ENCODE data around the gene RNU6-1. TPM values are rescaled to one million over a fixed set of nuclear protein-coding genes. Genes with fewer than 3 reads are reported as not detected.

RNU6-1 gene
- total RNA-seq, 1 experiment from 2014 or later, result not detected

DNA sequence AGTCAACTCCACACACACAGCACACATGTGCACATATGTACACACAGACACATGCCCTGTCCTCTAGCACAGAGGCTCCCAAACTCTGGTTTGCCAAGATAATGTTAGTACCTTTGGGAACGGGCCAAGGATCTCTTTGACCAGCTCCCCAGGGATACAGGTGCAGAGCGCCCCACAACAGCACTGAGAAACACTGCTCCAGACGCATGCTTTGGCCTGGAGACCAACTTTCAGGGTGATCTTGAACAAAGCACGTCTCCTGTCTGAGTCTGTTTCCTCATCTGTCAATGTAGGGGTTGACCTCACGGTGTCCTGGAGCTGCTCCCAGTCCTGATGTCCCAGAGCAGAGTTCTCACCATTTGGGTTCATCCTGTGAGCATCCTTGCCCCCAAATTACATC, 30.4 kb downstream of the RNU6-1 start:
- intact Hi-C loops (cut with micrococcal nuclease), result no loop called here
- TF ChIP-seq, protein P1, sequence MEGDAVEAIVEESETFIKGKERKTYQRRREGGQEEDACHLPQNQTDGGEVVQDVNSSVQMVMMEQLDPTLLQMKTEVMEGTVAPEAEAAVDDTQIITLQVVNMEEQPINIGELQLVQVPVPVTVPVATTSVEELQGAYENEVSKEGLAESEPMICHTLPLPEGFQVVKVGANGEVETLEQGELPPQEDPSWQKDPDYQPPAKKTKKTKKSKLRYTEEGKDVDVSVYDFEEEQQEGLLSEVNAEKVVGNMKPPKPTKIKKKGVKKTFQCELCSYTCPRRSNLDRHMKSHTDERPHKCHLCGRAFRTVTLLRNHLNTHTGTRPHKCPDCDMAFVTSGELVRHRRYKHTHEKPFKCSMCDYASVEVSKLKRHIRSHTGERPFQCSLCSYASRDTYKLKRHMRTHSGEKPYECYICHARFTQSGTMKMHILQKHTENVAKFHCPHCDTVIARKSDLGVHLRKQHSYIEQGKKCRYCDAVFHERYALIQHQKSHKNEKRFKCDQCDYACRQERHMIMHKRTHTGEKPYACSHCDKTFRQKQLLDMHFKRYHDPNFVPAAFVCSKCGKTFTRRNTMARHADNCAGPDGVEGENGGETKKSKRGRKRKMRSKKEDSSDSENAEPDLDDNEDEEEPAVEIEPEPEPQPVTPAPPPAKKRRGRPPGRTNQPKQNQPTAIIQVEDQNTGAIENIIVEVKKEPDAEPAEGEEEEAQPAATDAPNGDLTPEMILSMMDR (IDR thresholded peaks at IDR 0.05; ENCODE audit: unreplicated experiment), result no peak
- no peak for DNase-seq (ENCODE audit: unreplicated experiment)
- Mint-ChIP-seq H3K27me3 (ENCODE audit: insufficient read depth, unreplicated experiment) (no peaks in the 10 kb centered on the region), H3K36me3 (ENCODE audit: insufficient read depth, unreplicated experiment) (no peaks in the 10 kb centered on the region), H3K27ac (ENCODE audit: low read depth, unreplicated experiment) (no peak overlapping the region), H3K4me1 (ENCODE audit: insufficient read depth, unreplicated experiment) (no peaks in the 10 kb centered on the region), H3K9me3 (ENCODE audit: unreplicated experiment) (no peaks in the 10 kb centered on the region), H3K4me3 (ENCODE audit: unreplicated experiment) (no peak overlapping the region)
- no TSS peak for BruUV-seq (replicated peaks)
- ChIA-PET CTCF (no interaction called here), POLR2A (no interaction called here)

DNA sequence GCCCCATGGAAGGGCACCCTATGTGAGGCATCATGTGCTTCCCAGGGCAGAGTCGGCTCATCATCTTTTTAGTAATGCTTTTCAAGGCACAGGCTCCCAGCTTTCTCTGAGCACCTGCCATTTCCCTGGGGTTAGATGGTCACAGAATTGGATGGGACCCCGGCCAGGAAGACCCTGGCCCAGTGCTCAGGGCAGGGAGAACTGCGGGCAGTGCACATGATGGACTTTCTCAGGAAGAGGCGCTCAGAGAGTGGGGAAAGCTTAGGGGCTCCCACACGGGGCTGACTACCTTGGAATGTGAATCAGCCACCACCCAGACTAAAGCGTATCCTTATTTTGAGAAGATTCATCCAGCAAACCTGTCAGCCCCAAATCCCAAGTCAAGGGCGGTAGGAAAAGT, 31.0 kb downstream of the RNU6-1 start:
- intact Hi-C loops (cut with micrococcal nuclease), result no loop called here
- H3K27ac Mint-ChIP-seq (ENCODE audit: low read depth, unreplicated experiment), result no peak overlapping the region
- H3K4me3 Mint-ChIP-seq (ENCODE audit: unreplicated experiment), result no peak overlapping the region
- no peaks in the 10 kb centered on the region for H3K27me3 Mint-ChIP-seq (ENCODE audit: insufficient read depth, unreplicated experiment)
- TF ChIP-seq, protein P1 (IDR thresholded peaks at IDR 0.05; ENCODE audit: unreplicated experiment), result no peak
- ChIA-PET POLR2A (no interaction called here), CTCF (no interaction called here)
- DNase-seq (ENCODE audit: unreplicated experiment), result no peak
- no peaks in the 10 kb centered on the region for H3K4me1 Mint-ChIP-seq (ENCODE audit: insufficient read depth, unreplicated experiment)
- H3K36me3 Mint-ChIP-seq (ENCODE audit: insufficient read depth, unreplicated experiment), result no peaks in the 10 kb centered on the region
- BruUV-seq (replicated peaks), result no TSS peak
- no peaks in the 10 kb centered on the region for H3K9me3 Mint-ChIP-seq (ENCODE audit: unreplicated experiment)

DNA sequence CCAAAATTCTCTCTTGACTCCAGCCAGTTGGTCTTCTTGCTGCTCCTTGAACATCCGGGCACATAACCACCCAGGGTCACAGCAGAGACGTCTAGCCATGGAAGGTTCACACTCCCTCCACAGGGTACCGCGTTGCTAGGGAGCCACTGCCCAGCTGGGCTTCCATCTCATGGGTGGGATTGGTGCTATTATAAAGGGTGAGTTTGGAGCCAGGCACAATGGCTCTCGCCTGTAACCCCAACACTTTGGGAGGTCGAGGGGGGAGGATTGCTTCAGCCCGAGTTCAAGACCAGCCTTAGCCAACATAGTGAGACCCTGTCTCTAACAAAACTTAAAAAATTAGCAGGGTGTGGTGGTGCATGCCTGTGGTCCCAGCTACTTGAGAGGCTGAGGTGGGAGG, 32.0 kb downstream of the RNU6-1 start:
- H3K4me3 Mint-ChIP-seq (ENCODE audit: unreplicated experiment), result no peak overlapping the region
- H3K4me1 Mint-ChIP-seq (ENCODE audit: insufficient read depth, unreplicated experiment), result no peaks in the 10 kb centered on the region
- DNase-seq (ENCODE audit: unreplicated experiment), result no peak
- H3K9me3 Mint-ChIP-seq (ENCODE audit: unreplicated experiment), result no peaks in the 10 kb centered on the region
- TF ChIP-seq, protein P1 (IDR thresholded peaks at IDR 0.05; ENCODE audit: unreplicated experiment), result no peak
- H3K36me3 Mint-ChIP-seq (ENCODE audit: insufficient read depth, unreplicated experiment), result no peaks in the 10 kb centered on the region
- intact Hi-C loops (cut with micrococcal nuclease), result no loop called here
- CTCF ChIA-PET, result interaction anchor here (0.6 kb wide), 1 partner anchor 29 kb away, joined by 3 read pairs; no protein-coding TSS in a partner anchor
- POLR2A ChIA-PET, result no interaction called here
- no TSS peak for BruUV-seq (replicated peaks)
- H3K27me3 Mint-ChIP-seq (ENCODE audit: insufficient read depth, unreplicated experiment), result no peaks in the 10 kb centered on the region
- no peak overlapping the region for H3K27ac Mint-ChIP-seq (ENCODE audit: low read depth, unreplicated experiment)

DNA sequence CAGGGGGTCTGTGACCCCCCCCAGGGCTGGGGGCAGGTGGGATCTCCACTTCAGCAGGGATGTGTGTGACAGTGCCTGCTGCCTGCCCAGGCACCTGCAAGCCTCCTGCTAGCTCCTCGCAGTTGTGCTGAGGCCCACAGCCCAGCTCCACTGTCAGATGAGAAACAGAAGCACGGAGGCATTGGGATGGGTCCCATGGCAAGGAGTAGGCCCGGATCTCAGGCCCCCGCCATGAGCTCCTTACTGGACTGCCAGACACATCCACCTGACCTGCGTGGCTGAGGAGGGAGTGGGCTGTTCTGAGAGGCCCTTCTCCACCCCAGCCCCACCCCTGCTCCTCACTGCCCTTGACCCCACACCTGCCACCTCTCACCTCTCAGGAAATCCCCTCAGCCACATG, 32.7 kb downstream of the RNU6-1 start:
- H3K4me3 Mint-ChIP-seq (ENCODE audit: unreplicated experiment), result no peak overlapping the region
- intact Hi-C loops (cut with micrococcal nuclease), result no loop called here
- H3K27me3 Mint-ChIP-seq (ENCODE audit: insufficient read depth, unreplicated experiment), result no peaks in the 10 kb centered on the region
- H3K27ac Mint-ChIP-seq (ENCODE audit: low read depth, unreplicated experiment), result no peak overlapping the region
- ChIA-PET CTCF (interaction anchor here (0.6 kb wide), 1 partner anchor 30 kb away, joined by 3 read pairs; no protein-coding TSS in a partner anchor), POLR2A (no interaction called here)
- no peak for DNase-seq (ENCODE audit: unreplicated experiment)
- H3K4me1 Mint-ChIP-seq (ENCODE audit: insufficient read depth, unreplicated experiment), result no peaks in the 10 kb centered on the region
- TF ChIP-seq, protein P1 (IDR thresholded peaks at IDR 0.05; ENCODE audit: unreplicated experiment), result no peak
- H3K9me3 Mint-ChIP-seq (ENCODE audit: unreplicated experiment), result no peaks in the 10 kb centered on the region
- no TSS peak for BruUV-seq (replicated peaks)
- H3K36me3 Mint-ChIP-seq (ENCODE audit: insufficient read depth, unreplicated experiment), result no peaks in the 10 kb centered on the region
